Lung (tissue), 12 donors: ENCODE data around the gene HK1. TPM values are rescaled to one million over a fixed set of nuclear protein-coding genes. Genes with fewer than 3 reads are reported as not detected.

Source experiments
- ATAC-seq: fragments of 200-7000 bp; cut with Tn5 transposase; one replicate; pipeline ENCODE4 v1.9.1; 2020; ENCODE audit warnings: moderate number of reproducible peaks; ENCODE audit not compliant: insufficient read depth, low FRiP score
- DNase-seq, 3 donors: peaks; one replicate each; pipeline ENCODE4 v3.0.0-alpha.2; 2013 to 2017
- H3K27ac ChIP-seq, 2 donors: one replicate each; pipeline ENCODE4 v1.5.1; 2013; ENCODE audit warnings: mild to moderate bottlenecking in 2 of 2, moderate library complexity in 2 of 2, control low read depth in 1 of 2, inconsistent platforms in 1 of 2, low read depth in 1 of 2, low read length in 1 of 2
- H3K27me3 ChIP-seq, 3 donors: one replicate each; pipeline ENCODE4 v1.5.1; 2013; ENCODE audit warnings: low read length in 2 of 3; ENCODE audit not compliant: control insufficient read depth in 3 of 3, insufficient read depth in 3 of 3
- H3K36me3 ChIP-seq, 4 donors: one replicate each; pipeline ENCODE4 v1.5.1; 2013; ENCODE audit warnings: low read length in 4 of 4, mild to moderate bottlenecking in 1 of 4, moderate library complexity in 1 of 4; ENCODE audit not compliant: control insufficient read depth in 4 of 4, insufficient read depth in 4 of 4
- H3K4me1 ChIP-seq, 5 donors: one replicate each; pipeline ENCODE4 v1.5.1; 2013; ENCODE audit warnings: low read length in 5 of 5, mild to moderate bottlenecking in 2 of 5, moderate library complexity in 1 of 5; ENCODE audit not compliant: control insufficient read depth in 5 of 5, insufficient read depth in 5 of 5
- H3K4me3 ChIP-seq: one replicate; pipeline ENCODE4 v1.5.1; 2013; ENCODE audit warnings: mild to moderate bottlenecking, control low read depth, moderate library complexity
- H3K9ac ChIP-seq, 2 donors: one replicate each; pipeline ENCODE4 v1.5.1; 2013; ENCODE audit warnings: low read length in 2 of 2, control low read depth in 1 of 2; ENCODE audit not compliant: insufficient read depth in 1 of 2
- H3K9me3 ChIP-seq, 4 donors: one replicate each; pipeline ENCODE4 v1.5.1; 2013; ENCODE audit warnings: low read length in 3 of 4, mild to moderate bottlenecking in 1 of 4, moderate library complexity in 1 of 4; ENCODE audit not compliant: control insufficient read depth in 4 of 4, insufficient read depth in 3 of 4
- WGBS, 2 donors: extraction: QIAGEN DNeasy Blood & Tissue Kit; methylation state at CpG; one replicate each; pipeline ENCODE4 v1.1.7; 2013; 5-methylcytosine and 5-hydroxymethylcytosine counted together
- polyA plus RNA-seq, 2 donors: library from polyadenylated mRNA; stranded (reverse); fragments of 200-250 nt; gene quantifications; one replicate each; pipeline ENCODE4 v1.2.1, GENCODE V29; 2013
- total RNA-seq, 2 donors: library from RNA; depleted of rRNA in 1 of 2; stranded (reverse); fragments of >200 nt in 1 of 2; gene quantifications; one replicate each; pipeline ENCODE4 v1.2.1, GENCODE V29; 2014 to 2021
- TF ChIP-seq, protein P1 (sequence below): IDR thresholded peaks from 2 replicates; pipeline ENCODE4 v1.5.1; 2012; ENCODE audit warnings: mild to moderate bottlenecking; ENCODE audit errors: control extremely low read depth, extremely low read depth
- donor health status: control.
- donor health status: control.
- donor health status: Bipolar disorder and iron deficiency.
- donor health status: healthy.
- donor health status: DM: yes; HTN: yes; CAD: no.

HK1 gene
- total and polyA plus RNA-seq, 4 donors, result 33.6 to 120 (median 78.0) TPM

DNA sequence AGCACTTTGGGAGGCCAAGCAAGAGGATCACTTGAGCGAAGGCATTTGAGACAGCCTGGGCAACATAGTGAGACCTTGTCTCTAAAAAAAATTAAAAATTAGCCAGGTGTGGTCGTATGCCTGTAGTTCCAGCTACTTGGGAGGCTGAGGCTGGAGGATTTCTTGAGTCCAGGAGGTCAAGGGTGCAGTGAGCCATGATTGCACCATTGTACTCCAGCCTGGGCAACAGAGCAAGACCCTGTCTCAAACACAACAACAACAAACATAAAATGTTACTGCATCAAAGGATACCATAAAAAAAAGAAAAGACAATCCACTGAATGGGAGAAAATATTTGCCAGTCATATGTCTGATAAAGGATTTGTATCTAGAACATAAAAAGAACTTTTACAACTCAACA is 77.9 kb downstream of the HK1 start:
- H3K4me3 ChIP-seq, result no peak overlapping the region
- WGBS, 2 donors, result 92 to 98% methylated on average over 2 of the region's 2 CpGs
- DNase-seq (no peak), ATAC-seq (no peak)
- TF ChIP-seq, protein P1, sequence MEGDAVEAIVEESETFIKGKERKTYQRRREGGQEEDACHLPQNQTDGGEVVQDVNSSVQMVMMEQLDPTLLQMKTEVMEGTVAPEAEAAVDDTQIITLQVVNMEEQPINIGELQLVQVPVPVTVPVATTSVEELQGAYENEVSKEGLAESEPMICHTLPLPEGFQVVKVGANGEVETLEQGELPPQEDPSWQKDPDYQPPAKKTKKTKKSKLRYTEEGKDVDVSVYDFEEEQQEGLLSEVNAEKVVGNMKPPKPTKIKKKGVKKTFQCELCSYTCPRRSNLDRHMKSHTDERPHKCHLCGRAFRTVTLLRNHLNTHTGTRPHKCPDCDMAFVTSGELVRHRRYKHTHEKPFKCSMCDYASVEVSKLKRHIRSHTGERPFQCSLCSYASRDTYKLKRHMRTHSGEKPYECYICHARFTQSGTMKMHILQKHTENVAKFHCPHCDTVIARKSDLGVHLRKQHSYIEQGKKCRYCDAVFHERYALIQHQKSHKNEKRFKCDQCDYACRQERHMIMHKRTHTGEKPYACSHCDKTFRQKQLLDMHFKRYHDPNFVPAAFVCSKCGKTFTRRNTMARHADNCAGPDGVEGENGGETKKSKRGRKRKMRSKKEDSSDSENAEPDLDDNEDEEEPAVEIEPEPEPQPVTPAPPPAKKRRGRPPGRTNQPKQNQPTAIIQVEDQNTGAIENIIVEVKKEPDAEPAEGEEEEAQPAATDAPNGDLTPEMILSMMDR, result no peak
- no peaks in the 10 kb centered on the region for H3K9me3 ChIP-seq
- no peak overlapping the region for H3K27ac ChIP-seq
- peaks cover 0 to 22% (median 16%) of the 10 kb centered on the region in 5 donors for H3K4me1 ChIP-seq
- H3K36me3 ChIP-seq, result peaks cover 3 to 8% (median 6%) of the 10 kb centered on the region in 4 donors
- H3K27me3 ChIP-seq, result no peaks in the 10 kb centered on the region
- no peak overlapping the region for H3K9ac ChIP-seq

DNA sequence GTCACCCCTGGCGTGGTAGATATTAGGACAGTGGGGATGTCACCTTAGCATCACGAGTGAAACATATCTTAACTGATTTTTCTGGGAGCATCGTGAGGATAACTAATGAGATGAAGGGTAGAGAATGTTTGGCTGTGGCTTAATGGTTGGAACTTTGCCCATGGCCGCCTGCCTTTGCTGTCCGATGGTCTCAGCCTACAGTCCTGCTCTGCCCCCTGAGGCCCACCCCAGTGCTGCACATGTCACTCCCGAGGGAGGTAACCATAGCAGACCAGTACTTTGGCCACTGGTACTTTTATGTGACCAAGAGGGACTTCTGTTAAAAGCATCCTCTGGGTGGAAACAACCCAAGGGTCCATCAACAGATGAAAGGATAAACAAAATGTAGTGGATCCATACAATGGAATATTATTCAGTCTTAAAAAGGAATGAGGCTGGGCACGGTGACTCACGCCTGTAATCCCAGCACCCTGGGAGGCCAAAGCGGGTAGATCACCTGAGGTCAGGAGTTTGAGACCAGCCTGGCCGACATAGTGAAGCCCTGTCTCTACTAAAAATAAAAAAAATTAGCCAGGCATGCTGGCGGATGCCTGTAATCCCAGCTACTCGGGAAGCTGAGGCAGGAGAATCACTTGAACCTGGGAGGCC is 80.0 kb downstream of the HK1 start:
- Histone ChIP-seq H3K27me3 (no peaks in the 10 kb centered on the region), H3K4me1 (peaks cover 0 to 31% (median 16%) of the 10 kb centered on the region in 5 donors), H3K27ac (no peak overlapping the region), H3K4me3 (no peak overlapping the region), H3K9ac (no peak overlapping the region), H3K9me3 (no peaks in the 10 kb centered on the region), H3K36me3 (peaks cover 4 to 11% (median 6%) of the 10 kb centered on the region in 4 donors)
- WGBS, 2 donors, result 85 to 86% methylated on average over 12 of the region's 12 CpGs
- ATAC-seq, result no peak
- DNase-seq, result no peak
- TF ChIP-seq, protein P1, result no peak

DNA sequence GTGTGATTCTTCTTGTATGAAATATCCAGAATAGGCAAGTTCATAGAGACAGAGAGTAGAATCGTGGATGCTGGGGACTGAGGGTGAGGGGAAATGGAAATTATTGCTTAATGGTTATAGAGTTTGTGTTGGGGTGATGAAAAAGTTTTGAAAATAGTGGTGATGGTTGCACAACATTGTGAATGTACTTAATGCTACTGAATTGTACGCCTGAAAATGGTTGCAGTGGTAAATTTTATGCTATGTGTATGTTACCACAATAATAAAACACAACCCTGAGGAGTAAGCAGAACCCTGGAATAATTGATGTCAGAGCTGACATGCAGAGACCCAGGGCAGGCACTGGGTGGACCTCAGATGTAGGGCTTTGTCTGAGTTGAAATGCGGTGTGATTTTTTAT is 80.9 kb downstream of the HK1 start:
- Histone ChIP-seq H3K4me3 (no peak overlapping the region), H3K4me1 (peaks cover 0 to 32% (median 16%) of the 10 kb centered on the region in 5 donors), H3K27me3 (no peaks in the 10 kb centered on the region), H3K9me3 (no peaks in the 10 kb centered on the region), H3K36me3 (peaks cover 0 to 11% (median 6%) of the 10 kb centered on the region in 4 donors), H3K27ac (no peak overlapping the region), H3K9ac (no peak overlapping the region)
- DNase-seq (no peak), ATAC-seq (no peak)
- TF ChIP-seq, protein P1, result no peak
- 33 to 56% methylated on average over 3 of the region's 3 CpGs for WGBS, 2 donors
